ENCODE data around the gene CHCHD1. TPM values are rescaled to one million over a fixed set of nuclear protein-coding genes. Genes with fewer than 3 reads are reported as not detected.
"Not testable (repeated sequence)": the region's sequence is repeated elsewhere in the genome, so short reads cannot be mapped to it uniquely, and the experiment has no call there.

Gene CHCHD1
- total RNA-seq, 1 experiment from 2014 or later, result 46.8 TPM

DNA sequence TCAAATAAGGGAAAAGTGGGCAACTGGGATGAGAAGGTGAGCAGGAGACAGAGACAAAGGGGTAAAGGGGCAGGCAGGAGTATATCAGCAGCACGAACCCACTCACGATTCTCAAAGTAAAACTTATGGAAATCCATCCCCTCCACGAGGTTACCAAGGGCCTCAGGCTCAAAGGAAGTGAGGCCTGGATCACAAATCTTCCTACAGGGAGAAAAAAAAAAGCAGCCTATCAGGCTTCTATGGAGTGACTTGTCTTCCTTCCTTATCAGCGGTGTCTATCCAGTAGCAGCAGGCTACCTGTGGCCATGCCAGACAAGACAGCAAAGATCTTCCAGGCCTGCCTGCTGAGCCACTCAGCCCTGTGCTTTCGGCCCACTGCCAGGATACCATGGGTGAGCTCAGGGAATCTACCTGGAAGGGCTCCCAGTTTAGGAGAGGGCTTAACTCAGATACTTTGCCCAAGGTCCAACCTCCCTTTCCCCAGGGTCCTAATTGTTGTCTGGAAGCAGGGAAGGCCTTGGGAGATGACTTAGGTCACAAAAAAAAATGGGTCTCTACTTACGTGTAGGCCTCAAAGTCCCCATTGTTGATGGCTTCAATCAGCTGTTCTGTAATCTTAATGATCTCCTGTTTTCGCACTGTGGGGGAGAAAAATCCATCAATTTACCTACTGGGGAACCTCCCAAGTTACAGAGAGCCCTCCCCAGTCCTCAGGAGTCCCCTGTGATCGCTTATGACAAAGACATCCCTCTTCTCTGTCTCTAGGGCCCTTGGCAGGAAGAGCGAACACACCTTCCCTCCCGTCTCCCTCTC, 35.3 kb downstream of the CHCHD1 start:
- in situ Hi-C loops (cut with HindIII; ENCODE audit: low pct_unique_long_range_greater_than_20kb, low sequenced_read_pairs), result no loop called here
- no peak for DNase-seq (ENCODE audit: low read depth, low spot score)

GRCh38 chr10:73817826-73818225, 36.0 kb downstream of the CHCHD1 start:
- DNase-seq (ENCODE audit: low read depth, low spot score), result no peak
- in situ Hi-C loops (cut with HindIII; ENCODE audit: low pct_unique_long_range_greater_than_20kb, low sequenced_read_pairs), result no loop called here

DNA sequence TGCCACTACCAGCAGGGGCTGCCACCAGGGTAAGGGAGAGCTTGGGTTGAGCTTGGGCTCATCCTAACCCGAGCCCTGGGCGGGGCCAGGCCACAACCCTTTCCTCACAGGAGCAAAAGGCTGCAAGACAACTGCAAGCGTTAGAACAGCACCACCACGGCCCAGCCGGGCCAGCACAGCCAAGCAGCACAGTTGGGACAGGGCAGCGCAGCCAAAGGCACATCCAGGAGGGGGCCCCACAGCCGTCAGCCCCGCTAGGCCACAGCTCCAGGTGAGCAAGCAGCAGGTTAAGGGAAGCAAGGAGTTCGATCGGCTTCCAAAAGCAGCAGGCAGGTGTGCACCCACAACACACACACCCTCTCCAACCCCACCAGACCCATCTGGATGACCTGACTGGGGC, 36.6 kb downstream of the CHCHD1 start:
- no peak for DNase-seq (ENCODE audit: low read depth, low spot score)
- in situ Hi-C loops (cut with HindIII; ENCODE audit: low pct_unique_long_range_greater_than_20kb, low sequenced_read_pairs), result no loop called here

DNA sequence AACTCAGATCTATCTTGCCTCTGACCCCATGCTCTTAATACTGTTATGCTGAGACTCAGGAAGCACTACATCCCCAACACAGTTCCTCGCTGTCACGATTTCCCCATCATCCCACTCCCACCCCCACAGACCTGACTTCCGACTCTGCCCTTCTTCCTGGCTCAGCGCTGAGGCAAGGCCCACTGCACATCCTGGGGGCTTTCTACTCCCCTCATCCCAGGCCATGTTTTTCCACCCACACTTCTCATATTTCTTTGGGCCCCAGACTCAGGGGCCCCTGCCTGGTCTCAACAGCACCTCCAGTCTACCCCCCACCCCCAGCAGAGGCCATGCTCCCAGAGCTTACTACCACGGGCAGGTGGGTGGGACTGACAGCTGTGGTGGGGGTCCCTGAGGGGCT, 37.2 kb downstream of the CHCHD1 start:
- in situ Hi-C loops (cut with HindIII; ENCODE audit: low pct_unique_long_range_greater_than_20kb, low sequenced_read_pairs), result no loop called here
- no peak for DNase-seq (ENCODE audit: low read depth, low spot score)

GRCh38 chr10:73819513-73820093, 37.8 kb downstream of the CHCHD1 start:
- no peak for DNase-seq (ENCODE audit: low read depth, low spot score)
- in situ Hi-C loops (cut with HindIII; ENCODE audit: low pct_unique_long_range_greater_than_20kb, low sequenced_read_pairs), result no loop called here

DNA sequence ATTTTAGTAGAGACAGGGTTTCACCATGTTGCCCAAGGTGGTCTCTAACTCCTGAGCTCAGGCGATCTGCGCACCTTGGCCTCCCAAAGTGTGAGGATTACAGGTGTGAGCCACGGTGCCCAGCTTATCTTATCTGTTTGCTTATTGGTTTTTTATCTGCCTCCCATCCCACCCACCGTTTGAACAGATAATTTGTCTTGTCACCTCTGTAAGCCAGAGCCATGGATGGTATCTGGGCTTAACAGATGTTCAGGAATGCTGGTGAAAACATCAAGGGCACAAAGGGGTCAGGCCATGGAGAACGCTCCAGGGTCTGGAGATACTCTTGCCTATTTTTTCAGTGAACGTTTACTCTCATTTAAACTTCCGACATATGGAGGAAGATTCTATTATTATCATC, 41.5 kb downstream of the CHCHD1 start:
- in situ Hi-C loops (cut with HindIII; ENCODE audit: low pct_unique_long_range_greater_than_20kb, low sequenced_read_pairs), result no loop called here

DNA sequence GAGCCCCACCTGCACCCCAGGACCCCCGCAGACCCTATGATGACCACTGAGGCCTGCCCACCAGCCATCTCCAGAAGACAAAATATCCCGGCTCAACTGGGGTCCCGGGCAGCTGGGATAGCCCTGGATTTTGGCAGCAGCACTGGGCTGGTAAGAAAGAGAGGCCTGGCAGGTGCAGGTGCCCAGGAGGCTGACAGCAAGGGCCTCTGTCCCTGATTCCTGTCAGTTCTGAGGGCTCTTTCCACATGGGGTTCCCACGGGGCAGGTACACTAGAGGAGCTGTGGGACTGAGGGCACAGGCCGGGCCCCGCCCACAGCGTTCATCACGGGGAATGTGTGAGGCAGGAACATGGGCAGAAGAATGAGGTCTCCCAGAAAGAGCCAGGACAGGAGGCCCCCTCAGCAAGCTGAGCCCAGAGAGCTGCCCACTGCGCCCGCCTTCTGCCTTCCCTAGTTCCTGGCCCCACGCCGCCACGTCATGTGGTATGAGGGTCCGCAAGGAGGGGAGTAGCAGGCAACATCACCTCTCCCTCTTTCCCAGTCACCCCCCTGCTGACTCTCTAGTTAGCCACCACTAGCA, 42.4 kb downstream of the CHCHD1 start:
- DNase-seq (ENCODE audit: low read depth, low spot score), result no peak
- in situ Hi-C loops (cut with HindIII; ENCODE audit: low pct_unique_long_range_greater_than_20kb, low sequenced_read_pairs), result no loop called here

More for the DNA sequence above, 41.5 kb downstream of the CHCHD1 start:
- DNase-seq (ENCODE audit: low read depth, low spot score), result no peak

- in situ Hi-C loops (cut with HindIII; ENCODE audit: low pct_unique_long_range_greater_than_20kb, low sequenced_read_pairs), result no loop called here
- DNase-seq (ENCODE audit: low read depth, low spot score), result no peak
These were observed 45.7 kb downstream of the CHCHD1 start for GRCh38 chr10:73827346-73828089.

GRCh38 chr10:73828161-73828560, 46.3 kb downstream of the CHCHD1 start:
- DNase-seq (ENCODE audit: low read depth, low spot score), result no peak
- in situ Hi-C loops (cut with HindIII; ENCODE audit: low pct_unique_long_range_greater_than_20kb, low sequenced_read_pairs), result no loop called here

- in situ Hi-C loops (cut with HindIII; ENCODE audit: low pct_unique_long_range_greater_than_20kb, low sequenced_read_pairs); DNase-seq (ENCODE audit: low read depth, low spot score): not testable (repeated sequence)
These were observed 47.2 kb downstream of the CHCHD1 start for GRCh38 chr10:73829090-73829489.

Small RNA genes within 50 kb of the gene (small RNA-seq; reads per million reads assigned to genes)
- gene AC022400.4, result 0 reads per million in 2 experiments
- 0 reads per million in 2 experiments for gene AC022400.9
- 0 reads per million in 2 experiments for gene ZSWIM8-AS1

Other genes starting within 250 kb of the CHCHD1 start
- gene USP54, start 190.7 kb upstream of the CHCHD1 start, total RNA-seq (2014; rRNA removed; shearing (Covaris generic)), result 112 and 113 TPM in 2 replicates
- 0.21 TPM in 1 of 2 replicates, not detected in the other for gene MYOZ1, start 140.6 kb upstream of the CHCHD1 start, total RNA-seq (2014; rRNA removed; shearing (Covaris generic))
- gene SYNPO2L, start 126.0 kb upstream of the CHCHD1 start, total RNA-seq (2014; rRNA removed; shearing (Covaris generic)), result not detected in 2 replicates
- 2.0 and 2.3 TPM in 2 replicates for gene AGAP5, start 83.9 kb upstream of the CHCHD1 start, total RNA-seq (2014; rRNA removed; shearing (Covaris generic))
- gene SEC24C, start 37.7 kb upstream of the CHCHD1 start, total RNA-seq (2014; rRNA removed; shearing (Covaris generic)), result 61.3 and 66.4 TPM in 2 replicates
- 38.5 and 44.7 TPM in 2 replicates for gene ZSWIM8, start 3.6 kb downstream of the CHCHD1 start, total RNA-seq (2014; rRNA removed; shearing (Covaris generic))
- 5.4 and 11.3 TPM in 2 replicates for gene NDST2, start 29.6 kb downstream of the CHCHD1 start, total RNA-seq (2014; rRNA removed; shearing (Covaris generic))
- gene CAMK2G, start 92.5 kb downstream of the CHCHD1 start, total RNA-seq (2014; rRNA removed; shearing (Covaris generic)), result 8.9 and 12.2 TPM in 2 replicates
- 0.05 TPM in 1 of 2 replicates, not detected in the other for gene PLAU, start 129.1 kb downstream of the CHCHD1 start, total RNA-seq (2014; rRNA removed; shearing (Covaris generic))
- 26.6 and 30.5 TPM in 2 replicates for gene VCL, start 216.1 kb downstream of the CHCHD1 start, total RNA-seq (2014; rRNA removed; shearing (Covaris generic))